Fibroblast of lung (primary cell): ENCODE data around the gene RPS8. TPM values are rescaled to one million over a fixed set of nuclear protein-coding genes. Genes with fewer than 3 reads are reported as not detected.
"Not testable (repeated sequence)": the region's sequence is repeated elsewhere in the genome, so short reads cannot be mapped to it uniquely, and the experiment has no call there.

ENCODE experiments used
- DNase-seq, 2 donors: peaks; one replicate each; pipeline versions ENCODE4 v3.0.0 to v3.0.0-alpha.2; 2010; ENCODE audit warnings: low read depth in 2 of 2
- H2AFZ ChIP-seq: 2 replicates; pipeline ENCODE4 v1.5.1; 2012; ENCODE audit warnings: low read length, control low read depth, inconsistent platforms
- H3K27ac ChIP-seq: 2 replicates; pipeline ENCODE4 v1.5.1; 2011; ENCODE audit warnings: low read length, control low read depth; ENCODE audit not compliant: insufficient read depth
- H3K27me3 ChIP-seq: 2 replicates; pipeline ENCODE4 v1.5.1; 2011; ENCODE audit warnings: mild to moderate bottlenecking, low read length; ENCODE audit not compliant: control insufficient read depth, insufficient read depth
- H3K36me3 ChIP-seq: 2 replicates; pipeline ENCODE4 v1.5.1; 2011; ENCODE audit warnings: low read length; ENCODE audit not compliant: control insufficient read depth, insufficient read depth
- H3K4me1 ChIP-seq: 2 replicates; pipeline ENCODE4 v1.5.1; 2011; ENCODE audit warnings: low read length; ENCODE audit not compliant: control insufficient read depth, insufficient read depth; ENCODE audit errors: extremely low read depth
- H3K4me2 ChIP-seq: 2 replicates; pipeline ENCODE4 v1.5.1; 2011; ENCODE audit warnings: low read length, control low read depth; ENCODE audit not compliant: insufficient read depth; ENCODE audit errors: extremely low read depth
- H3K4me3 ChIP-seq, 4 experiments: fragments of 200-600 bp in 1 of 4; sonication (generic) in 1 of 4; replicated peaks in 1 of 4; 2 replicates each; pipeline ENCODE4 v1.5.1; 2011 to 2016; ENCODE audit warnings: low read length in 4 of 4, low read depth in 3 of 4, mild to moderate bottlenecking in 3 of 4, control low read depth in 2 of 4, inconsistent platforms in 1 of 4, mixed read lengths in 1 of 4; ENCODE audit not compliant: insufficient read depth in 1 of 4; ENCODE audit errors: control extremely low read depth in 1 of 4
- H3K79me2 ChIP-seq: 2 replicates; pipeline ENCODE4 v1.5.1; 2012; ENCODE audit warnings: mild to moderate bottlenecking, low read length, inconsistent platforms; ENCODE audit not compliant: control insufficient read depth, insufficient read depth
- H3K9ac ChIP-seq: 2 replicates; pipeline ENCODE4 v1.5.1; 2011; ENCODE audit warnings: mild to moderate bottlenecking, low read length, control low read depth; ENCODE audit not compliant: insufficient read depth
- H3K9me3 ChIP-seq: 2 replicates; pipeline ENCODE4 v1.5.1; 2012; ENCODE audit warnings: low read depth, low read length; ENCODE audit not compliant: control insufficient read depth, insufficient read depth
- H4K20me1 ChIP-seq: 2 replicates; pipeline ENCODE4 v1.5.1; 2011; ENCODE audit warnings: low read length; ENCODE audit not compliant: control insufficient read depth, insufficient read depth; ENCODE audit errors: extremely low read depth
- CTCF ChIP-seq, 2 donors: IDR thresholded peaks in 1 of 2; conservative IDR thresholded peaks in 1 of 2; 1 replicate in 1 of 2; 2 replicates in 1 of 2; pipeline ENCODE4 v1.5.1; 2011 to 2012; ENCODE audit warnings: low read length in 2 of 2, control low read depth in 1 of 2, inconsistent platforms in 1 of 2, low read depth in 1 of 2, mild to moderate bottlenecking in 1 of 2
- EZH2 ChIP-seq: IDR thresholded peaks from 2 replicates; pipeline ENCODE4 v1.5.1; 2012; ENCODE audit warnings: low read length, control low read depth, mild to moderate bottlenecking; ENCODE audit errors: missing control alignments
- polyA plus RNA-seq, 2 donors: library from polyadenylated mRNA; depleted of rRNA in 1 of 2; stranded (reverse) in 1 of 2; unstranded in 1 of 2; fragments of >200 nt; gene quantifications; 2 replicates each; pipeline ENCODE4 v1.2.1, GENCODE V29; 2011 to 2012; ENCODE audit warnings: missing spikeins in 1 of 2
- total RNA-seq: library from RNA; depleted of rRNA; stranded (reverse); fragments of >200 nt; gene quantifications from 2 replicates; pipeline ENCODE4 v1.2.1, GENCODE V29; 2014

The RPS8 gene
- total and polyA plus RNA-seq, 2 donors (not counting 1 experiment from before 2014, with no cell fraction given): 1,373 to 2,098 TPM

GRCh38 chr1:44811234-44811633, 35.9 kb downstream of the RPS8 start:
- no peaks in the 10 kb centered on the region for H3K9me3 ChIP-seq
- peaks cover 22% of the 10 kb centered on the region for H3K79me2 ChIP-seq
- H3K36me3 ChIP-seq: peaks cover 16% of the 10 kb centered on the region
- peak overlapping the region; percentile 61 for H3K4me2 ChIP-seq
- no peaks in the 10 kb centered on the region for H4K20me1 ChIP-seq
- peaks cover 57% of the 10 kb centered on the region for H3K4me1 ChIP-seq
- H3K27me3 ChIP-seq: no peaks in the 10 kb centered on the region
- peak overlapping the region; percentile 82 for H3K27ac ChIP-seq
- DNase-seq: no peak
- peak overlapping the region in 2 of 4 experiments; percentile 6 to 14 for H3K4me3 ChIP-seq
- TF ChIP-seq EZH2 (no peak), CTCF (conservative IDR thresholded peaks at IDR 0.05 in 1 of 2, IDR thresholded peaks at IDR 0.05 in 1 of 2; ENCODE audit: low read depth in 1 of 2, low read length in 2 of 2) (no peak)
- H2AFZ ChIP-seq: no peak overlapping the region
- H3K9ac ChIP-seq: no peak overlapping the region

- H2AFZ ChIP-seq: no peak overlapping the region
- peaks cover 22% of the 10 kb centered on the region for H3K79me2 ChIP-seq
- H3K27ac ChIP-seq: no peak overlapping the region
- H4K20me1 ChIP-seq: no peaks in the 10 kb centered on the region
- peaks cover 45% of the 10 kb centered on the region for H3K4me1 ChIP-seq
- H3K36me3 ChIP-seq: peaks cover 13% of the 10 kb centered on the region
- no peaks in the 10 kb centered on the region for H3K9me3 ChIP-seq
- TF ChIP-seq CTCF (conservative IDR thresholded peaks at IDR 0.05 in 1 of 2, IDR thresholded peaks at IDR 0.05 in 1 of 2; ENCODE audit: low read depth in 1 of 2, low read length in 2 of 2): no peak
- TF ChIP-seq EZH2: no peak
- no peak overlapping the region for H3K9ac ChIP-seq
- no peak for DNase-seq
- no peaks in the 10 kb centered on the region for H3K27me3 ChIP-seq
- no peak overlapping the region for H3K4me2 ChIP-seq
- no peak overlapping the region for H3K4me3 ChIP-seq
These were observed 37.6 kb downstream of the RPS8 start for GRCh38 chr1:44812822-44813543.

GRCh38 chr1:44815926-44816325, 40.6 kb downstream of the RPS8 start:
- not testable (repeated sequence) for H3K36me3 ChIP-seq, H4K20me1 ChIP-seq, H3K79me2 ChIP-seq, H3K9ac ChIP-seq, H2AFZ ChIP-seq, H3K4me3 ChIP-seq, H3K9me3 ChIP-seq, H3K27ac ChIP-seq, H3K27me3 ChIP-seq, H3K4me2 ChIP-seq, DNase-seq
- peaks cover 19% of the 10 kb centered on the region for H3K4me1 ChIP-seq
